ENCODE results near the gene PDE4C. TPM values are rescaled to one million over a fixed set of nuclear protein-coding genes. Genes with fewer than 3 reads are reported as not detected.
A peak's percentile ranks its signal among the peaks of the same experiment; 100 is the strongest.

Gene PDE4C
- total RNA-seq, 4 donors from 2014 or later, result 1.7 to 3.3 TPM; not detected in 2

DNA sequence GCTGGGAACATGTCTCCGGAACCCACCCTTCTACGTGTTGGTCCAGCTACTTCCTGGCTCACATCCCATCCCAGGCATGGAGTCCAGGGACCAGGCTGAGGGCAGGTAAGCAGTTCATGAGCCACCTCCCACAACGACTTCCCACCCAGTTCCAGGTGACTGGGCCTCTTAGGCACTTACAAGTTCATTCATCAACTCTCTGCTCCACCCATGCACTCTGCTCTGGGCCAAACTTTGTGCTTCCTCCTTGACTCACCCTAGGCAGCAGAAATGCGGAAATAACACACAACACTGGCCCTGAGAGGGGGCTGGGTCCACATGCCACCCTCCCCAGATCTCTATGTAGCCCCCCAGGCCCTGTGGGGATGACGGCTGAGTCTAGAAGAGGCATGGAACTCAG, 27.5 kb upstream of the PDE4C start:
- Histone ChIP-seq H3K9me3 (no peaks in the 10 kb centered on the region), H3K27ac (no peak overlapping the region), H3K36me3 (no peaks in the 10 kb centered on the region)

DNA sequence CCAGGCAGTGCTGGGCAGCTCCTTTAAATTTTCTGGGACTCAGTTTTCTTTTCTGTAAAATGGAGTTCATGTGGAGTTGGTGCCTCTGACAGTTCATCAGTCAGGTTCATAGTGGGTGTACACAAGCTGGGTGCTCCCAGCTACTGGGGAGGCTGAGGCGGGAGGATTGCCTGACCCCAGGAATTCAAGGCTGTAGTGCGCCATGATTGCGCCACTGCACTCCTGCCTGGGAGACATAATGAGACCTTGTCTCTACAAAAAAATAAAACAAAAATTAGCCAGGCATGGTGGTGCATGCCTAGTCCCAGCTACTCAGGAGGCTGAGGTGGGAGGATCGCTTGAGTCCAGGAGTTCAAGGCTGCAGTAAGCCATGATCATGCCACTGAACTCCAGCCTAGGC, 26.9 kb upstream of the PDE4C start:
- H3K4me1 ChIP-seq, result no peaks in the 10 kb centered on the region
- no peaks in the 10 kb centered on the region for H3K36me3 ChIP-seq
- intact Hi-C loops (cut with DNase I; ENCODE audit: low total_unique reads), result no loop called here
- no peak for DNase-seq
- H3K4me3 ChIP-seq, result no peak overlapping the region
- H3K27ac ChIP-seq, result no peak overlapping the region
- TF ChIP-seq, protein P1, sequence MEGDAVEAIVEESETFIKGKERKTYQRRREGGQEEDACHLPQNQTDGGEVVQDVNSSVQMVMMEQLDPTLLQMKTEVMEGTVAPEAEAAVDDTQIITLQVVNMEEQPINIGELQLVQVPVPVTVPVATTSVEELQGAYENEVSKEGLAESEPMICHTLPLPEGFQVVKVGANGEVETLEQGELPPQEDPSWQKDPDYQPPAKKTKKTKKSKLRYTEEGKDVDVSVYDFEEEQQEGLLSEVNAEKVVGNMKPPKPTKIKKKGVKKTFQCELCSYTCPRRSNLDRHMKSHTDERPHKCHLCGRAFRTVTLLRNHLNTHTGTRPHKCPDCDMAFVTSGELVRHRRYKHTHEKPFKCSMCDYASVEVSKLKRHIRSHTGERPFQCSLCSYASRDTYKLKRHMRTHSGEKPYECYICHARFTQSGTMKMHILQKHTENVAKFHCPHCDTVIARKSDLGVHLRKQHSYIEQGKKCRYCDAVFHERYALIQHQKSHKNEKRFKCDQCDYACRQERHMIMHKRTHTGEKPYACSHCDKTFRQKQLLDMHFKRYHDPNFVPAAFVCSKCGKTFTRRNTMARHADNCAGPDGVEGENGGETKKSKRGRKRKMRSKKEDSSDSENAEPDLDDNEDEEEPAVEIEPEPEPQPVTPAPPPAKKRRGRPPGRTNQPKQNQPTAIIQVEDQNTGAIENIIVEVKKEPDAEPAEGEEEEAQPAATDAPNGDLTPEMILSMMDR (IDR thresholded peaks at IDR 0.05), result no peak
- TF ChIP-seq POLR2A (IDR thresholded peaks at IDR 0.05), result no peak
- H3K9me3 ChIP-seq, result no peaks in the 10 kb centered on the region
- H3K27me3 ChIP-seq, result no peaks in the 10 kb centered on the region

More for the DNA sequence above, 27.5 kb upstream of the PDE4C start:
- TF ChIP-seq POLR2A (IDR thresholded peaks at IDR 0.05), result no peak
- TF ChIP-seq, protein P1 (IDR thresholded peaks at IDR 0.05), result no peak
- H3K27me3 ChIP-seq, result no peaks in the 10 kb centered on the region
- intact Hi-C loops (cut with DNase I; ENCODE audit: low total_unique reads), result no loop called here
- no peaks in the 10 kb centered on the region for H3K4me1 ChIP-seq
- DNase-seq, result no peak
- H3K4me3 ChIP-seq, result no peak overlapping the region

DNA sequence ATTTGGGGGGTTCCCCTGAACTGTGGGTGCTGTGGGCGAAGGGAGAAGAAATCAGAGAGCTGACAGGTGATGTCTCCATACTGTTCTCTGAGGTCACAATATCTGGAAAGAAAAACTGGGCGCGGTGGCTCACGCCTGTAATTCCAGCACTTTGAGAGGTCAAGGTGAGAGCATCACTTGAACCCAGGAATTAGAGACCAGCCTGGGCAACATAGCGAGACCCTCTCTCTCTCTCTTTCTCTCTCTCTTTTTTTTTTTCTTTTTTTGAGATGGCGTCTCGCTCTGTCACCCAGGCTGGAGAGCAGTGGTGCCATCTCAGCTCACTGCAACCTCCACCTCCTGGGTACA, 26.1 kb upstream of the PDE4C start:
- no peak overlapping the region for H3K27ac ChIP-seq
- no peak for DNase-seq
- H3K4me1 ChIP-seq, result no peaks in the 10 kb centered on the region
- no peaks in the 10 kb centered on the region for H3K27me3 ChIP-seq
- H3K4me3 ChIP-seq, result no peak overlapping the region
- no peak for TF ChIP-seq POLR2A (IDR thresholded peaks at IDR 0.05)
- TF ChIP-seq, protein P1 (IDR thresholded peaks at IDR 0.05), result no peak
- no peaks in the 10 kb centered on the region for H3K36me3 ChIP-seq
- no peaks in the 10 kb centered on the region for H3K9me3 ChIP-seq
- intact Hi-C loops (cut with DNase I; ENCODE audit: low total_unique reads), result no loop called here

DNA sequence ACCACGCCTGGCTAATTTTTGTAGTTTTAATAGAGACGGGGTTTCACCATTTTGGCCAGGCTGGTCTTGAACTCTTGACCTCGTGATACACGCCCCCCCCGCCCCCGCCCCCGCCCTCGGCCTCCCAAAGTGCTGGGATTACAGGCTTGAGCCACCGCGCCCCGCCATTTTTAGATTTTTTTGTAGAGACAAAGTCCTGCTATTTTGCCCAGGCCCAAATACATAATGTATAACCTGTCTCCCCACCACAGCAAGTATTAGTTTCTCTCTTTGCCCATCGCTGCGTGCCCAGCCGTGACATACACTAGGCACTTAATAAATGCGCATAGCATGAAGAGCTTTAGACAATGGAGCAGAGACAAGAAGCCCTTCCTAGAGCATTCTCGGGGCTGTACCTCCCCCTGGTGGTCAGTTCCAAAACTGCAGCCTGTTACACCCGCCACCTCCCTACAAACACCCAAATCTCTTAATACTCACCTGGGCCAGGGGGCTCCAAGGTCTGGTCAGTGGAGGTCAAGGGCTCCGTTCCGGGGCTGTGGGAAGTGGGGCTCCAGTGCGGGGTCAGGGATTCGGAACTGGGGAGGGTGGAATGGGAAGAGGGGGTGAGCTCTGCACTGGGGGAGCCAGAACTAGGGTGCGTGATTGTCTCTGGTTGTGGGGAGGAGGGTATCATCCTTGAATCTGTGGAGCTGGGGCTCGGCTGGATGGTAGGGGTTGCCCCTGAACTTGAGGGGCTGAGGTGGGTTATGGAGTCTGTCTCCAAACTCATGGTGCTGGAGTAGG, 25.5 kb upstream of the PDE4C start:
- peak; percentile 75 to 77 for DNase-seq
- TF ChIP-seq, protein P1 (IDR thresholded peaks at IDR 0.05), result peak; percentile 92 to 97 (median 96)
- TF ChIP-seq POLR2A (IDR thresholded peaks at IDR 0.05), result no peak

DNA sequence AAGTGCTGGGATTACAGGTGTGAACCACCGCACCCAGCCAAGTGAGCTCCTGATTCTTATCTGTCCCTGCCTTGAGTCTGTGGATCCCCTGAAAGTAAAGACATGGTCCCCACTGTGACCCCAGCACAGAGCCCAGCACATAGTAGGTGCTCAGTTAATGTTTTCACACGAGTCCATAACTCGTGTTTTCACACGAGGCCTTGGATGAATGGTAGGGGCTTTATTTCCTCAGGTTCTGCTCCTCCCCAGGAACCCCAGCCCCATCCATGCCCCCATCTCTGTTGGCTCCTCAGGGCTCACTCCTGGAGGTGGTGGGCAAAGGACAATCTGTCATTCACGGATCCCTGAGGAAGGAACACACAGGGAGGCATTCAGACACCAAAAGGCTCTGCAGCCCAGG, 23.6 kb upstream of the PDE4C start:
- TF ChIP-seq, protein P1 (IDR thresholded peaks at IDR 0.05), result no peak
- no peak for TF ChIP-seq POLR2A (IDR thresholded peaks at IDR 0.05)
- no peaks in the 10 kb centered on the region for H3K9me3 ChIP-seq
- no peak overlapping the region for H3K4me3 ChIP-seq
- H3K27me3 ChIP-seq, result no peaks in the 10 kb centered on the region
- intact Hi-C loops (cut with DNase I; ENCODE audit: low total_unique reads), result loop anchor here (10.0 kb wide), 1 partner anchor 135 kb away; no protein-coding TSS in a partner anchor
- H3K4me1 ChIP-seq, result no peaks in the 10 kb centered on the region
- no peak for DNase-seq
- H3K27ac ChIP-seq, result no peak overlapping the region
- H3K36me3 ChIP-seq, result no peaks in the 10 kb centered on the region

More for the DNA sequence above, 25.5 kb upstream of the PDE4C start:
- no peak overlapping the region for H3K4me3 ChIP-seq
- H3K36me3 ChIP-seq, result no peaks in the 10 kb centered on the region
- no peak overlapping the region for H3K27ac ChIP-seq
- no peaks in the 10 kb centered on the region for H3K4me1 ChIP-seq
- H3K27me3 ChIP-seq, result no peaks in the 10 kb centered on the region
- H3K9me3 ChIP-seq, result no peaks in the 10 kb centered on the region
- intact Hi-C loops (cut with DNase I; ENCODE audit: low total_unique reads), result no loop called here

Data from uterus (tissue), 4 donors.